ENCODE measurements around the gene RAD50.

Gene RAD50

GRCh38 chr5:132655821-132656773, 99.3 kb downstream of the RAD50 start:
- peaks cover 13% of the 10 kb centered on the region for H3K9me3 Mint-ChIP-seq
- peak overlapping the region; percentile 40 for H3K4me3 Mint-ChIP-seq
- no peak overlapping the region for H3K27ac Mint-ChIP-seq
- peak; percentile 63 for DNase-seq
- no peaks in the 10 kb centered on the region for H3K36me3 Mint-ChIP-seq (ENCODE audit: low read depth)
- peaks cover 12% of the 10 kb centered on the region for H3K4me1 Mint-ChIP-seq
- peak; percentile 6 for TF ChIP-seq CTCF (IDR thresholded peaks at IDR 0.05)
- peaks cover 56% of the 10 kb centered on the region for H3K27me3 Mint-ChIP-seq (ENCODE audit: low read depth, poor library complexity)

GRCh38 chr5:132656774-132657355, 100.1 kb downstream of the RAD50 start:
- Mint-ChIP-seq H3K27ac (no peak overlapping the region), H3K9me3 (peaks cover 10% of the 10 kb centered on the region), H3K4me3 (peak overlapping the region; percentile 20), H3K36me3 (ENCODE audit: low read depth) (no peaks in the 10 kb centered on the region), H3K4me1 (peaks cover 20% of the 10 kb centered on the region), H3K27me3 (ENCODE audit: low read depth, poor library complexity) (peaks cover 53% of the 10 kb centered on the region)
- TF ChIP-seq CTCF (IDR thresholded peaks at IDR 0.05) = no peak
- DNase-seq = no peak

- peaks cover 10% of the 10 kb centered on the region for H3K9me3 Mint-ChIP-seq
- TF ChIP-seq CTCF (IDR thresholded peaks at IDR 0.05) = no peak
- H3K4me3 Mint-ChIP-seq = no peak within 1 kb of the TSS
- no peak for DNase-seq
- H3K27me3 Mint-ChIP-seq (ENCODE audit: low read depth, poor library complexity) = peaks cover 50% of the 10 kb centered on the region
- peaks cover 30% of the 10 kb centered on the region for H3K4me1 Mint-ChIP-seq
- no peaks in the 10 kb centered on the region for H3K36me3 Mint-ChIP-seq (ENCODE audit: low read depth)
- no peak within 1 kb of the TSS for H3K27ac Mint-ChIP-seq
These were observed 101.1 kb downstream of the RAD50 start, which contains the start of gene IL13 for GRCh38 chr5:132657676-132658380. Gene IL13 (plus strand): TSS chr5:132658173. CDS start chr5:132658187, 14 bp downstream.

- H3K36me3 Mint-ChIP-seq (ENCODE audit: low read depth) = no peaks in the 10 kb centered on the region
- no peak for TF ChIP-seq CTCF (IDR thresholded peaks at IDR 0.05)
These were observed 101.9 kb downstream of the RAD50 start for GRCh38 chr5:132658381-132659302.

More at GRCh38 chr5:132658381-132659302, 101.9 kb downstream of the RAD50 start:
- peaks cover 45% of the 10 kb centered on the region for H3K27me3 Mint-ChIP-seq (ENCODE audit: low read depth, poor library complexity)
- H3K27ac Mint-ChIP-seq = no peak overlapping the region
- peaks cover 10% of the 10 kb centered on the region for H3K9me3 Mint-ChIP-seq
- H3K4me1 Mint-ChIP-seq = peaks cover 37% of the 10 kb centered on the region
- H3K4me3 Mint-ChIP-seq = no peak overlapping the region
- DNase-seq = no peak

Data from nephron progenitor cell (in vitro differentiated cells).